ENCODE data around the gene EPB41L4B.
"Not testable (repeated sequence)": the region's sequence is repeated elsewhere in the genome, so short reads cannot be mapped to it uniquely, and the experiment has no call there.

Gene EPB41L4B

DNA sequence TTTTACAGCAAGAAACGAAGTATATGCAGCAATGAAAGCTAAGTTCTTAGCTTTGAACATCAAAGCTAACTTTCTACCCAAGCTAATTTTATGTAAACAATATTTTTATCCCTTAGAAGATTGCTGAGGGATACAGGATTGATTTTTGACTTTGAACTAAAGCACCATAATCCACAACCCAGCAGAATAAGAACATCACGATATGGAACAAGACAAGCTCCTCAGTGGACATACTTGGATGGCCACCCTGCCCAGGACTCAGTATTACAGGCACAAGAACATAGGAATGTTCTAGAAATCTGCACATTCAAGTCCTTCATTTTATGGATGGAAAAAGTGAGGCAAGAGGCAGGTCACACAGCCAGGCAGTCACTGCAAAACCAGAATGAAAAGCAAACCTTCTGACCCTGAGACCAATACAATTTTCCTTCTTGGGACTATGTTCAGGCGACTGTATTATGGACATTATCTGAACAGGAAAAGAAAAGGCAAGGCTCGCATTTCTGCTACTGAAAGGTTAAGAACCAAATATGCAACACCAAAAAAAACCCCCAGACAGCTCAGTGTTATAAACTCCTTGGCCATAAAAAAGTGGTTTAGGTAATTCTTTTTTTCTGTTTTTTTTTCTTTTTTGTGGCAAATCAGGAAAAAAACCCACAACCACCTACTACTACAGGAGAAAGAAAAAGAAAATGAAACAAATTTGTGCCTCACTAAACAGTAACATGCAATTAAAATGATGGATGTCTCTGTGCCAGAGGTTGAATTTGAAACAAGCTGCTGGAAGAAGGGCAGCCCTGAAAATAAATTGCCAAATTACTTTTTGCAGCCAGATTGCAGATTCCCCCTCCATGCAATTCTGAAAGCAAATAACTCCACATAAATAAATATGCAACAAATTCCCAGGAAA is 25.4 kb downstream of the EPB41L4B start:
- no peak for DNase-seq

DNA sequence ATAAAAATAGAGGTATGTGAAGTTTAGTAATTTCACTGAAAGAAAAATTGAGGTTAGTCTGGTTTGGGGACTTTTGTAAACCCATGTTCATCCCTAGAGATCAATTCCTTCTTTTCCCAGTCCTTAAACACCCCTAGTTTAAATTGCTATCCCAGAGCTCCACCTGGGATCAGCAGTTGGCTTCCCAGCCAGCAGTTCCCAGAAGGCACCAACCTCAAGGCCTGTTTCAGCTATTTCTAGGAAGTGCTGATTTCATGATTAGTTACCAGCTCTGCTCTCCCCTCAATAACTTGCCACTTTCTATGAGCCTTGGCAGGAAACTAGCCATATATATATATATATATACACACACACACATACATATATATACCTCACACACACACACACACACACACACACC is 30.5 kb downstream of the EPB41L4B start:
- DNase-seq = no peak

DNA sequence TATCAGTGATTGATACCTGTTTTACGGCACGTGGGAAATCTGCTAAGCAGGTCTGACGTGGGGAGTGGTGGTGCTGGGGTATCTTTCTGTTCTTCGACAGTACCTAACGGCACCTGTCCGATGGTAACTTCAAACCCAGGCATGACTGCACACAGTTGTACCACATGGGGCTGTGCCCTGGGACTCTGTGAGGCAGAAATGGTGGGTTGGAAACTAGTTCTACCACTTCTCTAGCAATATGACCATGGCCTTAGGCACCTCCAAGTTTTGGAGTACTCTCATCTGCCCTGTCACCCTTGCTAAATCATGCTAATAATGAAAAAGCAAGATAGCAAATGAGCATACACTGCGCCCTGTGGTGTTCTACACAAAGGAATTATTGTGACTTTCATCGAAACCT is 30.9 kb downstream of the EPB41L4B start:
- DNase-seq = no peak

DNA sequence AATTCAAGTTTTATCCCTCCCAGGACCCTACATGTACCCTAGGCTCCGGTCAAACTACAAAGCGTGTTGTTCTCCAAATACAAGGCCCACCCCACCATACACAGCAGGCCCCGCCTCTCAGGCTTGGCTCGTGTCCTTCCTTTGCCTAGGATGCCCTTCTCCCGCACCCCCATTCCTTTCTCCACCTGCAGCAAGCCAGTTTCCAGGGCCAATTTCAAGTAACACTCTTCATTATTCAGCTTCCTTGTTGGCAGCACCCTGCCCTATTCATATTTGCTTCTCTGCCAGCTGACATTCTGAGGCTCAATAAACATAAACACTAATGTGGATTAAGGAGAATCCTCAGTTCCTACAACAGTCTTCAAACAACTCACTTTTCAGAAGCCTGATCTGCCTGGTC is 31.7 kb downstream of the EPB41L4B start:
- no peak for DNase-seq

DNA sequence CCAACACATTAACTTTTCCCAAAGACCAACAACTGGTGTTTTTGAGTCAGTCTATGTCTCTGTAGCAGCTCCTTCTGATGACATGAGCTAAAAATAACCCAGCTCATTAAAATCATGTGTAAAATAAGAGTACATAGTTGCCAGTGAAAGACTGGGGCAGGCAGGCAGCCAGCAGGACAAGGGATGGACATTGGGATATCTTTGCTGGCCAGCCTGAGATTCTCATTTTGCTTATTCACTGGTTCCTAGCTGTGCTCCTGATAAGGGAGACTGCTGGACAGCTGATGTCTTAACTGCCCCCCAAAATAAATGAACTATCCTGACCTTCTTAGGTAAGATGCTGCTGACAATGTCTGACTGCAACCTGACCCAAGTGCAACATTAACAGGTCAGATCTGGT is 33.9 kb downstream of the EPB41L4B start:
- no peak for DNase-seq

DNA sequence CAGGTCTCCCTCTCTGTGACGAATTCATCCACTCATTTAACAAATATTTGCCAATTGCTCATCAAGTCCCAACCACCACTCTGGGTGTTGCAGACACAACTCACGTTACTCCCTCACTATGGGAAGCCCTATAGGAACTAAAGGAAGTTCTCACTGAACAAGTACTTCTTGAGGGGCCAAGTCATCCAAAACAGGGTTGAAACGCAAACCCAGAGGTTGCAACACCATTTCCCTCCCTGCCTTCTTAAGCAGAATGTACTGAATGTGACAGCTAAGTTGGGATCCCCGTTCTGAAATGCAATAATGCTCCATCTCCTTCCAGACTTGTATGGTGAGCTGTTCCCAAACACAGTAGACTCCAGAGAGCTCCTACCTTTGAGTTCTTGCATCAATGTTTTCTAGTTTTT is 34.3 kb downstream of the EPB41L4B start:
- no peak for DNase-seq

DNA sequence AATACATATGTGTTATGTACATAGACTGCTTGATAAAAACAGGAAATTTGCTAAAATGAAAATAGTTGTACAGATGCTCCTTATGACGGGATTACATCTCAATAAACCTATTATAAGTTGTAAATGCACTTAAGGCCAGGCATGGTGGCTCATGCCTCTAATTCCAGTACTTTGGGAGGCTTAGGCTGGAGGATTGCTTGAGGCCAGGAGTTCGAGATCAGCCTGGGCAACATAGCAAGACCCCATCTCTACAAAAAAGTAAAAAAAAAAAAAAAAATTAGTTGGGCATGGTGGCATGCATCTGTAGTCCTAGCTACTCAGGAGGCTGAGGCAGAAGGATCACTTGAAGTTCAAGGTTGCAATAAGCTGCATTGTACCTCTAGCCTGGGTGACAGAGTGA is 37.2 kb downstream of the EPB41L4B start:
- DNase-seq = not testable (repeated sequence)

DNA sequence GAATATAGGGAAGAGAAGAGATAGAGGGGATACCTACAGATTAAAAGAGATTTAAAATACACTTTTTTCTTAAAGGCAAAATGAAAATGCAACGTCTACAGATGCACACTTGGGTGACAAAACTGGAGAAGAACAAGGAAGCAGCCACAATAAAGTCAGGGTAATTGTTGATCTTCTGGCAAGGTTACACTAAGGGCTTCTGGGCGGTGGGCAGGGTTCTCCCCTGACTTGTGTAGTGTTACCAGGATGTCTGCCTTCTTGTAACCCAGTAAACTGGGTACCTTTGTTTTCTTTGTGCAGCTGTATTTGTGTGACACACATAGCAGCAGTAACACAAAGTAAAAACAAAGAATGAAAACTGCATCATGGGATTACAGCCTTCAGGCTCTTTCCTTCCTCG is 37.8 kb downstream of the EPB41L4B start:
- DNase-seq = no peak

DNA sequence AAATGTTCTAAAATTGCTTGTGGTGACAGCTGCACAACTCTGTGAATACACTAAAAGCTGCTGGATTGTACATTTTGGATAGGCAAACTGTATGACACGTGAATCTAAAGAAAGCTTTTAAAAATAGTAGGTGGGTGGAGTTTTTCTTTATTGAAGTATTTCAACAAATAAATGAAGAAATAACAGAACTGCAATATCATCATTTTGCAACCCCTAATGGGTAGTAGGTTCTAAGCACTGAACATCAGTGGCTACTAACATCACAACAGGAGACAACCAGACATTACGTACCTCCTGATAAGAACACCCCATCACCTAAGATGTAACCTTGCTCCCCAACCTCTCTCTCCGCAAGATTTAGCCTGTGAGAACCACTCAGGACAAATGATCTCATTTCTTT is 38.6 kb downstream of the EPB41L4B start:
- DNase-seq = no peak

DNA sequence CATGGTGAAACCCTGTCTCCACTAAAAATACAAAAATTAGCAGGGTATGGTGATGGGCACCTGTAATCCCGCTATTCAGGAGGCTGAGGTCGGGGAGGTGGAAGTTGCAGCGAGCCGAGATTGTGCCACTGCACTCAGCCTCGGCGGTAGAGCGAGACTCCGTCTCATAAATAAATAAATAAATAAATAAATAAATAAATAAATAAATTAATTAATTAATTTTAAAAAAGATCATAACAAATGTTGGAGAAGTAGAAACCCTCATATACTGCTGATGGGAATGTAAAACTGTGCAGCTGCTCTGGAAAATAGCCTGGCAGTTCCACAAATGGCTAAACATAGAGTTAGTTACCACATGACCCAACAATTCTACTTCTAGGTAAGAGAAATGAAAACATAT is 39.3 kb downstream of the EPB41L4B start:
- DNase-seq = no peak

DNA sequence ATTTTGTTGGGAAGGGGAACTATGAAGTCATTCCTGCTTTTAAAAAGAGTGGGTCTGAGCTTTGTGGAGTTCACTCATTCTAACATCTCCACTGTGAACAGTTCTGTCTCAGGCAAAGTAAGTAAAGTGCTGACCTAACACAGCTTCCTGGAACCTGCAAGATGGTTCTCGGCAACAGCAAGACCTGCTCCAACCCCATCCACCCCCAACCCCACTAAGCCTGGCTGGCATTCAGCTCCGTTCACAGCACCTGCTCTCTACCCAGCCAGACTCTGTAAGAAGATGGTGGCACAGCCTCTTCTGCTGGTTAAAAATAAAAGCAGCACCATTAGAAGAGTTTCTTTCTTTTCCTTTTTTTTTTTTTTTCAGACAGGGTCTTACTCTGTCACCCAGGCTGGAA is 42.0 kb downstream of the EPB41L4B start:
- DNase-seq = no peak

DNA sequence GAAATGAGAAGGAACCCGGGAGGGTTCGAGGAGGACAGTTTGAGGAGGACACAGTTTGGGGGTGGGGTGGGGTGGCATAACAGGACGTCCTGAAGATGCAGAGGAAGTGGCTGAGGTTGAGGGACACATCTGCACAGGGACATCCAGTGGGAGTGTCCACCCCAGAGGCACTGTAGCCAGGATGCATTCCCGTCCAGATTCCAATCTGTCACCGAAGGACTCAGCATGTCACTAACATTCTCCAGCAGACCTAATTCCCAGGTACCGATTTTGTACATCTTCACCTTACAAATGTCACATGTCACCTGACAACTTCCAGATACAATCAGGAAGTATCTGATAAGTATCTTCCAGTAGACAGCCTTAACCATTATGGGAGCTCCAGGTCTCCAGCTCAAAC is 42.6 kb downstream of the EPB41L4B start:
- DNase-seq = no peak

DNA sequence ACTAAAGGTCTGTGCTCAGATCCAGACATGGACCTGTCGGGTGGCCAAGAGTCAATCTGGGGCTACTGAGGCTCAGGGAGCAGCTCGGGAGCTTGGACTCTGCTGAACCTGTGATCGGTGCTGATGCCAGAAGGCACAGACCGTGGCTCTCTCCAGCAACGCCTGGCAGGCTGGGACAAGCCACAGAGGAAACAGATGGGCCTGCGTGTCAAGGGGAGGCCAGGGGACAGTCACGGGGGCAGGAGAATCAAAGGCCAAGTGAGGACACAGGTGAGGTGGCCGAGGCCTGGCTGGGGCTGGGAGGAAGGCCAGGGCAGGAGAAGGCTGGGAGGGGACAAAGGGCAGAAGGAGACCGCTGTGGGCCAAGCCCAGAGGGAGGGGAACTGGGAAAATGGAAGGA is 43.4 kb downstream of the EPB41L4B start:
- no peak for DNase-seq

DNA sequence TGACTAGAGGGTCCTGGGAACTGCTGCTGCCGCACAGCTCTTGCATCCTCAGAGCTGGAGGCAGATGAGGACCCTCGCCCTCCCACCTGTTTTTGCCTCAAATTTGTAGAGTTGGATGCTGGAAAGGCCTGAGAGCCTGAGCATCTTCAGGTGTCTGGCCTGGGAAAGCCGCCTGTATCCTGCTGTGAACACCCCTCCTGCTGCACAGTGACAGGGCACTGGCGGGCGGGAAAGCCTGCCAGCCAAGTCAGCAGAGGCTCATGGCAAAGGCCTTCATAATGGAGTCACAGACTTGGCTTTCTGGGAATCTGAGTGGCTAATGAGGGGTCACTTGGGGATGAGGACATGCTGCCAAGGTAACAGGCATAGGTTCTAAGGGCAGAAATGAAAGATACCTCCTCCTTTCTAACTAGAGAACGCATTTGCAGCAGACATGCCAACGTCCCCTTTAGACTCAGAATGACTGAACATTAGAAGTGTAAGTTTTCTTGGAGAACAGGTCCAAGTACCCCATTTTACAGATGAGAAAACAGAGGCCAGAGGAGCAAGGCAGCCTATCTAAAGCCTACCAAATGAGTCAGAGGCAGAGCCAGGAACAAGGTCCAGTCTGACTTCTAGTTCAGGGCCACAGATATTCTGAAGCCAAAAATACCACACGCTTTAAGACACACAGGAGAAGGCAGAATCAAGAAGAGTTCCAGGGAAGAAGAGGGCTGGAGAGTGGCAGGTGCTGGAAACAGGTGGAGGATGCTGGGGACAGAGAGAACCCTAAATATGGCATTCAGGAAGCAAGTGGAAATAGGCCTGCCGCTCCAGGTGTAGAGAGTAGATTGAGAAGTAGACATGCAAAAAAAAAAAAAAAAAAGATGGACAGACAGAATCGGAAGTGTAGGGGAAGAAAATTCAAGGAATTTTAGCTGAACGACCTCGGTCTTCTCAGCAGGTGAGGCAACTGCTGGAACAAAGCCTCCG is 44.1 kb downstream of the EPB41L4B start:
- no peak for DNase-seq

DNA sequence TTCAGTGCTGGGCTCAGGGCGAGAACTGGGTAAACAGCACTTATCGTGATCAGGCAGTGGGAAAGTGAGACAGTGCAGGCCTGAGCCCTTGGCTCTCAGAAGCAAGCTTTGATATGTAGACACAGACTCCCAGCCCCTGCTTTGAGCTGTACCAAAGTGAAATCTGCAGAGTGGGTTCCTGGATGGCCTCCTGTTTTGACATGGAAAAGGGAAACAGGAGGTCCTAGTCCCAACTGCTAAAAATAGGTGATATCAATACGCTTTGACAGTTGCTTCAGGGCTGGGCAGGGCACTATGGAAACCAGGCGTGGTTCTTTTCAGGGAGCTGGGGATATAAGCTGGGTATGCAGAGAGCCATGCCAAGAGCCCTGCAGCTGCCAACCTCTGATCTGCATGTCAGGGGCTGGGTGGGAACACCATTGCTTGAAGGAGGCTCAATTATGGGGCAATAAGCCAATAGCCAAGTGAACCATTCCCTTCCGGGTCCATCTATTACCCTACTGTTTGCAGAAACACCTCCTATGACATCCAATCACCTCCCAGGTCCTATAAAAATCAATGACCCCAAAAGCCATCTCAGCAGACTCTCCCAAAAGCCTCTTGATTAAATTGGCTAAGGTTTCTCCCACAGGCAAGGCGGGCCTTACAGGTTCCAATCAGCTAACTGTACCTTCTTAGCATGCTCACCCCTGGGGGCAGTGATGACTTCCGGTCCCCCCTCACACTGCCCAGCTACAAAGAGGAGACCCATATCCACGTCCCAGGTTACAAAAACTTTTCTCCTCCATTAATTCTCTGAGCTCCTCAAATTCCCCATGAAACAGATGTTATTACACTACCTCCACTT is 45.8 kb downstream of the EPB41L4B start:
- no peak for DNase-seq

DNA sequence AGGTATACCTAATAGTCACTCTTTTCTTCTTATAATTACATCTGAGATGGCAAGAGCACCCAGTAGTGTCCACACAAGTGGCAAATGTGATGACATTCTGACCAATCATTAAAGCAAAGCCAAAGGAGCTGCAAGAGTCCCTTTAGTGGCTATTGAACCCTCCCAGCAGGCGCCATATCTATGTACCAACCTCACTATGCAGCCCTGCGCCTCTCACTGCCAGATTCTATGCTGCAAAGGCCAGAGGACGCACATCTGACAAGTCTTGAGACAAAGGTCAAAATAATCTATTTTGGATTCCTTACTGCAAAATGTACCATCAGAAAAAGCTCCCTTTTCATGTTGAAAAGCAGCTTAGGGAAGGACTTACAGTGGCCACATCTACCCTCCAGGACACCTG is 47.0 kb downstream of the EPB41L4B start:
- no peak for DNase-seq

DNA sequence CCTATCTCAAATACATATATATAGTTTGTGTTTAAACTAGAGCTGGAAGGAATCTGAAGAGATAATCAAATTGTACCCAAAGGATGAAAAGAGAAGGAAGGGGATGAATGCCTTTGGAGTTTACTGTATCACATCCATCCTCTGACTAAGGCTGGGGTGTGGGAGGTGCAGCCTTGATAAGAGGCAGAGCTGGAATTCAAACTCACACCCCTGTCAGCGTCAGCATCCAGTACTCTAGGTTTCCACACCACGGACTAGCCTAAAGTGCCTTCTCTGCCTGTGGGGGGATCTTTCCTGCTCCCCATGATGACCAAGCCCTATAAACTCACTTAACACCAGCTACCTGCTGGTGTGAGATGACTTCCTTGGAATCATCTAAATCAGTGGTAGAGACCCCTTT is 48.1 kb downstream of the EPB41L4B start:
- DNase-seq = no peak

DNA sequence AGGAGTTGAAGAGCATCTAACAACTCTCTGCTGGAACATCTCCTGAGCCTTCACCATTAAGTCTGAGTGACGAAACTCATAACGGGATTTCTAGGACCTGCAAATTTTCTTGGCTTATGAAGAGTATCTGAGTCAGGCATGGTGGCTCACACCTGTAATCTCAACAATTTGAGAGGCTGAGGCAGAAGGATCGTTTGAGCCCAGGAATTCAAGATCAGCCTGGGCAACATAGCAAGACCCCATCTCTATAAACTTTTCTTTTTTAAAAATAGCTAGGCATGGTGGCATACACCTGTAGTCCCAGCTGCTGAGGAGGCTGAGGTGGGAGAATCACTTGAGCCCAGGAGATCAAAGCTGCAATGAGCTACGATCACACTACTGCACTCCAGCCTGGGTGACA is 48.8 kb downstream of the EPB41L4B start:
- DNase-seq = no peak

DNA sequence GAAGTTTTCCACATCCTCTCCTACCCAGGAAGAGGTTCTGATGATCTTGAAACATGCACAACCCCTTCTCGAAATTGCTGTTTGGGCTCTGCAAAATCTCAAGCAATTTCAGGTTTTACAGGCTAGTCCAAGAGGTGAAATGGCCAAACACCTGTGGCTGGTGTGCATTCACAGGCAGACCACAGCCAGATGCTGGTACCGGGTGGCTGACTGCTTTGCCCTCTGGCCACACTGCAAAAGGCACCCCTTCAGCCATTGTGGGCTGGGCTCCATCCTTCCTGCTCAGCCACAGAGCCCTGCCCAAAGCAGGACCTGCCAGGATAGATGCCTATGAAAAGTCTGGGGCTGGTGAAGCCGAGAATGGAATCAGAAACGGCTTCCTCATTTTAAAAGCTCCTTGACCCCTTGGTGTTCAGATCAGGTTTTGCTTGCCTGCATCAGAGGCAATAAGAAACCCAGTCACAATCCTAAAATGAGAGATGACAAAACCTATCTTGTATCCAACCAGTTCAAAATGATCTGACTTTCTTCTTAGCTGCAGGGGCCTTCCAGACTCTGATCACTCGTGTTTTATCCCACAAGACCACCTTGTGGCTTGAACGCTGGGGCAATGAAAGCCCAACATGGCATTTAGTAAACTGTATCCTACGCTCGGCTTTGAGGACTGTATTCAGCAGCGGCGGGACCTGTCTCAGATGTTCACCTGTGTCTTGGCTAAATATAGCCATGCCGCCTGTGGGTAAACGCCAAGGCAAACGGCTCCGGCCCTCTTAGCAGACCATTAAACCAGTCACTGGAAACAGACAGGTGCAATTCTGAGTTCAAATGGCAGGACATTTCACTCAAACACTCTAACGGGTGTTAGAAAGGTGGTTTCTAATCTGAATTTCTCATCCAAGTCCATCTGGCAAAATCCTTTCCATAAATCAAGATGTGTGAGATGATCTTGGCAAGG is 49.6 kb downstream of the EPB41L4B start:
- DNase-seq = no peak

DNA sequence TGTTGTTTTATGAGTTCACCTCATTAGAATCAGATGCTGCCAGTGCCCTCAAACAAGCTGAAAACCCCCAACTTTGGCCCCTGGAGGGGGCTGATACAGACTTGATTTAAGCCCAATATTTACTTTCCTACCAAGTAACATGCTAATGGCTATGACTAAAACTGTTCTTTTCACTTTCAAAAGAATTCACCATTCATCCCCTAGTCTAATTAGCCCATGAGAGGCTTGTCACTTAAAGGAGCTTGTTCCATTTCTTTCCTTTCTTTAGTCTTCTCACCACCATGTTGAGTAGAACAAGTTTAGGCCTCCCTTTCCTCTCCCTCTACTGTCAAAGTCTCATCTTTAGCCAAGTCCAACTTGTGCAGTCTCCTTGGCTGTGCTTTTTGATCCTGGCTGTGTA is 50.4 kb downstream of the EPB41L4B start:
- no peak for DNase-seq

DNA sequence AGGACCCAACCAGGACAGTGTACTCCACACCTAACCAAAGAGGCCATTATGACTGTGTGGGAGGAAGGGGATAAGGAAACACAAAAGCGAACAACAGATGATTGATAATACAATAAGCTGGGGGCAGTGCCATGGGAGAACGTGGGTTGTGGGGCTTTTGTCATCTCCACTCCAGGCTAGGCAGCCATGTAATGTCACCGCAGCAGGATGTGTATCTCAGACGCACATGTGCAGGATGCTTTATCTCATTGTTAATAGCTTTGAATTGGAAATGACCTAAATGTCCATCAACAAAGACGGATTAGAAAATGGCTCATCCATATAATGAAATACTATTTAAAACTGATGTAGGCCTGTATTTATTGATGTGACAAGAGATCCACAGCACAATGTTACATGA is 51.0 kb downstream of the EPB41L4B start:
- DNase-seq = no peak

DNA sequence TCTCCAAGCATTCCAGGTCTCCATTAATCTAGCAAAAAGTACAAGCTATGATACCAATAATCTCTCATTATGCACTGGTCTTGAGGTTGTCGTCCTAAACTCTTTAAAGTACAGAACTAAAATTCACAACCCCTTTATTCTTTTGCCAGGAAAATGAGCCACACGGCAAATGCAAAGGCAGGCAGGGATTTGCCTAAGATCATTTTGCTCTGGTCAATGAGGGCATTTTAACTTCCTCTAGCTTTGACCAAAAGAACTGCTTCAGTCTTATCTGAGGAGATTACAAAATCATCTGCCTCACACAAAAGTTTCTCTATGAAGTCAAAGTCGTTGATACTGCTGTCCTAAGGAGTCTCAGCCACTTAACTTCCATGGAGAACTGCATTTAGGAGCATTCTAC is 51.8 kb downstream of the EPB41L4B start:
- no peak for DNase-seq

Data from 8988T (cell line).